HepG2 (cell line): ENCODE results near the gene CAD. TPM values are rescaled to one million over a fixed set of nuclear protein-coding genes. Genes with fewer than 3 reads are reported as not detected.

Experiments
- ASH2L ChIP-seq: fragments of 300-600, 200-600 bp; sonication (generic); IDR thresholded peaks from 2 replicates; pipeline ENCODE4 v1.7.0; 2017; ENCODE audit warnings: low read depth, mild to moderate bottlenecking, moderate library complexity, mixed read lengths, low read length; ENCODE audit not compliant: insufficient read length
- EEA1 ChIP-seq: sonication (generic); formaldehyde crosslinking; IDR thresholded peaks from 2 replicates; pipeline ENCODE4 v1.5.1; 2020; ENCODE audit warnings: mild to moderate bottlenecking, missing genetic modification reagents, borderline replicate concordance
- FLYWCH1 ChIP-seq: sonication (generic); formaldehyde crosslinking; IDR thresholded peaks from 2 replicates; pipeline ENCODE4 v1.8.1; 2023; ENCODE audit warnings: mild to moderate bottlenecking, missing genetic modification reagents
- FOXO1 ChIP-seq: sonication (generic); formaldehyde crosslinking; IDR thresholded peaks from 2 replicates; pipeline ENCODE4 v1.4.0; 2020; ENCODE audit warnings: missing genetic modification reagents
- GATAD2A ChIP-seq: IDR thresholded peaks from 2 replicates; pipeline ENCODE4 v1.6.1; 2016
- HNF4G ChIP-seq, 2 experiments: sonication (generic) in 1 of 2; formaldehyde crosslinking in 1 of 2; IDR thresholded peaks; 2 replicates each; pipeline versions ENCODE4 v1.4.0 to v1.6.1; 2011 to 2020; ENCODE audit warnings: borderline replicate concordance in 2 of 2, low read depth in 2 of 2, mild to moderate bottlenecking in 2 of 2, low read length in 1 of 2, missing genetic modification reagents in 1 of 2, moderate library complexity in 1 of 2
- NONO ChIP-seq, 2 experiments: fragments of 450-650 bp in 1 of 2; sonication (generic) in 1 of 2; formaldehyde crosslinking in 1 of 2; IDR thresholded peaks in 1 of 2; conservative IDR thresholded peaks in 1 of 2; 2 replicates each; pipeline versions ENCODE4 v1.6.1 to v1.8.0; 2017 to 2022; ENCODE audit warnings: mild to moderate bottlenecking in 1 of 2, missing genetic modification reagents in 1 of 2, moderate library complexity in 1 of 2
- POGZ ChIP-seq: sonication (generic); formaldehyde crosslinking; IDR thresholded peaks from 2 replicates; pipeline ENCODE4 v1.4.0; 2020; ENCODE audit warnings: mild to moderate bottlenecking, missing genetic modification reagents
- SMARCC2 ChIP-seq: fragments of 450-650 bp; IDR thresholded peaks from 2 replicates; pipeline ENCODE4 v1.6.1; 2017; ENCODE audit warnings: antibody characterized with exemption, mild to moderate bottlenecking
- TBX2 ChIP-seq: sonication (generic); formaldehyde crosslinking; IDR thresholded peaks from 2 replicates; pipeline ENCODE4 v1.5.0; 2020; ENCODE audit warnings: missing genetic modification reagents, mild to moderate bottlenecking, borderline replicate concordance
- ZNF292 ChIP-seq: sonication (generic); formaldehyde crosslinking; IDR thresholded peaks from 2 replicates; pipeline ENCODE4 v1.8.1; 2022; ENCODE audit warnings: mild to moderate bottlenecking, low read depth, missing genetic modification reagents, borderline replicate concordance
- ZNF441 ChIP-seq: sonication (generic); formaldehyde crosslinking; IDR thresholded peaks from 2 replicates; pipeline ENCODE4 v1.7.0; 2021; ENCODE audit warnings: missing genetic modification reagents, borderline replicate concordance
- polyA plus RNA-seq, 8 experiments: library from polyadenylated mRNA; depleted of rRNA in 3 of 8; stranded (reverse) in 7 of 8; unstranded in 1 of 8; fragments of >200 nt; fragmentation: Illumina TruSeq in 4 of 8; extraction: Trizol in 4 of 8; gene quantifications; 2 replicates each; pipeline versions ENCODE4 v1.2.1 to v1.2.3, GENCODE V29; 2011 to 2016; ENCODE audit warnings: low read depth in 4 of 8, missing spikeins in 1 of 8, mixed read lengths in 1 of 8; ENCODE audit not compliant: insufficient read depth in 1 of 8
- total RNA-seq, 5 experiments: library from RNA; depleted of rRNA; stranded (reverse); fragments of >200 nt; fragmentation: Illumina TruSeq; extraction: Trizol; gene quantifications; 2 replicates each; pipeline ENCODE4 v1.2.3, GENCODE V29; 2016; ENCODE audit warnings: low read depth in 1 of 5
- TF ChIP-seq, protein P1 (sequence below): sonication (generic); formaldehyde crosslinking; IDR thresholded peaks from 2 replicates; pipeline ENCODE4 v1.5.0; 2020; ENCODE audit warnings: mild to moderate bottlenecking, missing genetic modification reagents, borderline replicate concordance
- TF ChIP-seq, protein P2 (sequence below): IDR thresholded peaks from 2 replicates; pipeline ENCODE4 v1.6.1; 2016; ENCODE audit warnings: low read depth, borderline replicate concordance
- TF ChIP-seq, protein P3 (sequence below): sonication (generic); formaldehyde crosslinking; IDR thresholded peaks from 2 replicates; pipeline ENCODE4 v1.9.0; 2021; ENCODE audit warnings: missing genetic modification reagents, mild to moderate bottlenecking, borderline replicate concordance
- TF ChIP-seq, protein P4 (sequence below): sonication (generic); formaldehyde crosslinking; conservative IDR thresholded peaks from 2 replicates; pipeline ENCODE4 v1.4.0; 2020; ENCODE audit warnings: mild to moderate bottlenecking, missing genetic modification reagents, moderate library complexity
- TF ChIP-seq, protein P5 (sequence below): sonication (generic); formaldehyde crosslinking; IDR thresholded peaks from 2 replicates; pipeline ENCODE4 v1.4.0; 2020; ENCODE audit warnings: mild to moderate bottlenecking, missing genetic modification reagents
- TF ChIP-seq, protein P6 (sequence below): IDR thresholded peaks from 2 replicates; pipeline ENCODE4 v1.6.1; 2016; ENCODE audit warnings: missing genetic modification reagents, missing compliant biosample characterization

Gene CAD
- total and polyA plus RNA-seq, 2 of the 13 experiments (the other 11 are each of a cell fraction or from before 2014, with no cell fraction given): 21.7 to 37.0 TPM

DNA sequence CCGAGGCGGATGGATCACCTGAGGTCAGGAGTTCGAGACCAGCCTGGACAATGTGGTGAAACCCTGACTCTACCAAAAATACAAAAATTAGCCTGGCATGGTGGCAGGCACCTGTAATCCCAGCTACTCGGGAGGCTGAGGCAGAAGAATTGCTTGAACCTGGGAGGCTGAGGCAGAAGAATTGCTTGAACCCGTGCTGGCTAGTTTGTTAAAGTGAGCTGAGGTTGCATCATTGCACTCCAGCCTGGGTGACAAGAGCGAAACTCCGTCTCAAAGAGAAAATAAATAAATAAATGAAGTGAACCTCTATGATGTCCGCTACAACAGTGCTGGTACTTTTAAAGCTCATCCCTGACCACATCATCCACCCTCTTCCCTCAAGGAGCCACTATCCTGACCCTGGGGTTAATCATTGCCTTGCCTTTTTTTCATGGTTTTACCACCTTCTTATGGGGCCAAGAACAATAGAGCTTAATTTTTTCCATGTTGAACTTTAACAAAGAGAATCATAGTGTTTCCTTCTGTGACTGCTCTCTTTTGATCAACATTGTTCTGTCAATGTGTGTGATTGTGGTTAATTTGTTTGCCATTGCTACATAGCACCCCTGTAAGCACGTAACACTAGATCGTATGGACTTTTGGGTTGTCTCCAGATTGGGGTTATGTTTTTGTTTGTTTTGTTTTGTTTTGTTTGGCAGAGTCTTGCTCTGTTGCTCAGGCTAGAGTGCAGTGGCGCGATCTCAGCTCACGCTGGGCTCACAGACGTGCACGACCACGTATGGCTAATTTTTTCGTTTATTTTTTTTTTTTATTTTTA, 22.4 kb upstream of the CAD start (continued):
- TF ChIP-seq FLYWCH1 (no peak), ASH2L (peak; percentile 54), NONO (IDR thresholded peaks at IDR 0.05) (no peak), NONO (CRISPR knock-in tag; conservative IDR thresholded peaks at IDR 0.05) (no peak), ZNF441 (CRISPR knock-in tag) (peak; percentile 99), GATAD2A (CRISPR knock-in tag) (peak; percentile 56; the same call in 1 of the 2 replicates), TBX2 (CRISPR knock-in tag) (0 out of 2 replicates have a peak, but pooled peaks have one; percentile 30), FOXO1 (peak; percentile 35; the same call in 1 of the 2 replicates), SMARCC2 (no peak), POGZ (CRISPR knock-in tag) (0 out of 2 replicates have a peak, but pooled peaks have one; percentile 37), EEA1 (CRISPR knock-in tag) (no peak), ZNF292 (CRISPR knock-in tag) (peak; percentile 58; the same call in 1 of the 2 replicates), HNF4G (IDR thresholded peaks at IDR 0.05; ENCODE audit: borderline replicate concordance, low read depth, low read length) (0 out of 2 replicates have a peak, but pooled peaks have one; percentile 9), HNF4G (CRISPR knock-in tag; IDR thresholded peaks at IDR 0.05; ENCODE audit: borderline replicate concordance, low read depth) (no peak)
- TF ChIP-seq, protein P1, sequence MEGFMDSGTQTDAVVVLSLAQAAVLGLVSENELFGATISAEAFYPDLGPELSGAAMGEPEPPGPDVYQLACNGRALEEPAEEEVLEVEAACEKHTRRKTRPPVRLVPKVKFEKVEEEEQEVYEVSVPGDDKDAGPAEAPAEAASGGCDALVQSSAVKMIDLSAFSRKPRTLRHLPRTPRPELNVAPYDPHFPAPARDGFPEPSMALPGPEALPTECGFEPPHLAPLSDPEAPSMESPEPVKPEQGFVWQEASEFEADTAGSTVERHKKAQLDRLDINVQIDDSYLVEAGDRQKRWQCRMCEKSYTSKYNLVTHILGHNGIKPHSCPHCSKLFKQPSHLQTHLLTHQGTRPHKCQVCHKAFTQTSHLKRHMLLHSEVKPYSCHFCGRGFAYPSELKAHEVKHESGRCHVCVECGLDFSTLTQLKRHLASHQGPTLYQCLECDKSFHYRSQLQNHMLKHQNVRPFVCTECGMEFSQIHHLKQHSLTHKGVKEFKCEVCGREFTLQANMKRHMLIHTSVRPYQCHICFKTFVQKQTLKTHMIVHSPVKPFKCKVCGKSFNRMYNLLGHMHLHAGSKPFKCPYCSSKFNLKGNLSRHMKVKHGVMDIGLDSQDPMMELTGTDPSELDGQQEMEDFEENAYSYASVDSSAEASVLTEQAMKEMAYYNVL (CRISPR knock-in tag): no peak
- TF ChIP-seq, protein P2, sequence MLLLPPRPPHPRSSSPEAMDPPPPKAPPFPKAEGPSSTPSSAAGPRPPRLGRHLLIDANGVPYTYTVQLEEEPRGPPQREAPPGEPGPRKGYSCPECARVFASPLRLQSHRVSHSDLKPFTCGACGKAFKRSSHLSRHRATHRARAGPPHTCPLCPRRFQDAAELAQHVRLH: peak; percentile 13; the same call in 1 of the 2 replicates
- TF ChIP-seq, protein P3, sequence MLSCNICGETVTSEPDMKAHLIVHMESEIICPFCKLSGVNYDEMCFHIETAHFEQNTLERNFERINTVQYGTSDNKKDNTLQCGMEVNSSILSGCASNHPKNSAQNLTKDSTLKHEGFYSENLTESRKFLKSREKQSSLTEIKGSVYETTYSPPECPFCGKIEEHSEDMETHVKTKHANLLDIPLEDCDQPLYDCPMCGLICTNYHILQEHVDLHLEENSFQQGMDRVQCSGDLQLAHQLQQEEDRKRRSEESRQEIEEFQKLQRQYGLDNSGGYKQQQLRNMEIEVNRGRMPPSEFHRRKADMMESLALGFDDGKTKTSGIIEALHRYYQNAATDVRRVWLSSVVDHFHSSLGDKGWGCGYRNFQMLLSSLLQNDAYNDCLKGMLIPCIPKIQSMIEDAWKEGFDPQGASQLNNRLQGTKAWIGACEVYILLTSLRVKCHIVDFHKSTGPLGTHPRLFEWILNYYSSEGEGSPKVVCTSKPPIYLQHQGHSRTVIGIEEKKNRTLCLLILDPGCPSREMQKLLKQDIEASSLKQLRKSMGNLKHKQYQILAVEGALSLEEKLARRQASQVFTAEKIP: no peak
- TF ChIP-seq, protein P4, sequence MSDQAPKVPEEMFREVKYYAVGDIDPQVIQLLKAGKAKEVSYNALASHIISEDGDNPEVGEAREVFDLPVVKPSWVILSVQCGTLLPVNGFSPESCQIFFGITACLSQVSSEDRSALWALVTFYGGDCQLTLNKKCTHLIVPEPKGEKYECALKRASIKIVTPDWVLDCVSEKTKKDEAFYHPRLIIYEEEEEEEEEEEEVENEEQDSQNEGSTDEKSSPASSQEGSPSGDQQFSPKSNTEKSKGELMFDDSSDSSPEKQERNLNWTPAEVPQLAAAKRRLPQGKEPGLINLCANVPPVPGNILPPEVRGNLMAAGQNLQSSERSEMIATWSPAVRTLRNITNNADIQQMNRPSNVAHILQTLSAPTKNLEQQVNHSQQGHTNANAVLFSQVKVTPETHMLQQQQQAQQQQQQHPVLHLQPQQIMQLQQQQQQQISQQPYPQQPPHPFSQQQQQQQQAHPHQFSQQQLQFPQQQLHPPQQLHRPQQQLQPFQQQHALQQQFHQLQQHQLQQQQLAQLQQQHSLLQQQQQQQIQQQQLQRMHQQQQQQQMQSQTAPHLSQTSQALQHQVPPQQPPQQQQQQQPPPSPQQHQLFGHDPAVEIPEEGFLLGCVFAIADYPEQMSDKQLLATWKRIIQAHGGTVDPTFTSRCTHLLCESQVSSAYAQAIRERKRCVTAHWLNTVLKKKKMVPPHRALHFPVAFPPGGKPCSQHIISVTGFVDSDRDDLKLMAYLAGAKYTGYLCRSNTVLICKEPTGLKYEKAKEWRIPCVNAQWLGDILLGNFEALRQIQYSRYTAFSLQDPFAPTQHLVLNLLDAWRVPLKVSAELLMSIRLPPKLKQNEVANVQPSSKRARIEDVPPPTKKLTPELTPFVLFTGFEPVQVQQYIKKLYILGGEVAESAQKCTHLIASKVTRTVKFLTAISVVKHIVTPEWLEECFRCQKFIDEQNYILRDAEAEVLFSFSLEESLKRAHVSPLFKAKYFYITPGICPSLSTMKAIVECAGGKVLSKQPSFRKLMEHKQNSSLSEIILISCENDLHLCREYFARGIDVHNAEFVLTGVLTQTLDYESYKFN (CRISPR knock-in tag): peak; percentile 74
- TF ChIP-seq, protein P5, sequence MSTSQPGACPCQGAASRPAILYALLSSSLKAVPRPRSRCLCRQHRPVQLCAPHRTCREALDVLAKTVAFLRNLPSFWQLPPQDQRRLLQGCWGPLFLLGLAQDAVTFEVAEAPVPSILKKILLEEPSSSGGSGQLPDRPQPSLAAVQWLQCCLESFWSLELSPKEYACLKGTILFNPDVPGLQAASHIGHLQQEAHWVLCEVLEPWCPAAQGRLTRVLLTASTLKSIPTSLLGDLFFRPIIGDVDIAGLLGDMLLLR (CRISPR knock-in tag): no peak
- TF ChIP-seq, protein P6, sequence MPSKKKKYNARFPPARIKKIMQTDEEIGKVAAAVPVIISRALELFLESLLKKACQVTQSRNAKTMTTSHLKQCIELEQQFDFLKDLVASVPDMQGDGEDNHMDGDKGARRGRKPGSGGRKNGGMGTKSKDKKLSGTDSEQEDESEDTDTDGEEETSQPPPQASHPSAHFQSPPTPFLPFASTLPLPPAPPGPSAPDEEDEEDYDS (CRISPR knock-in tag): peak; percentile 54; the same call in 1 of the 2 replicates
